Measurements from ENCODE around the gene NTRK2.

NTRK2 gene

DNA sequence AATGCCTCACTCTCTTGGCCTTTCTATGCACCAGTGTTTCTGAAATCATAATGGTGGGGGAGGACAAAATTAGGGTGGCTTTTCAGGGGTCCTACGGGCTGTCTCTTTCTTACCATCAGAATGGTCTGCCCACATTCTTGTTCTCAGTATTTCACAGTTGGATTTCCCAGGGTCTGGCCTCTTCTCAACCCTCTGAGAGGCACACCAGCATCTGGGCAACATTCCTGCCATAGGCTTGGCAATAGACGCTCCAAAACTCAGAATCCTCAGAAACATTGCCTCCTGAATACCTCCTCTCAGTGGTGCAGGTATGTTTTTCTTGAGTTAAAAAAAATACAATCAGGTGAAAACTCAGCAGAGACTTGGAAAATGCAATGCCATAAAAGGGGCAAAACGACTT lies 358.3 kb downstream of the NTRK2 start:
- no peak for DNase-seq (ENCODE audit: low read depth)
- no peak overlapping the region for H3K4me3 ChIP-seq (ENCODE audit: low read depth, low read length)

DNA sequence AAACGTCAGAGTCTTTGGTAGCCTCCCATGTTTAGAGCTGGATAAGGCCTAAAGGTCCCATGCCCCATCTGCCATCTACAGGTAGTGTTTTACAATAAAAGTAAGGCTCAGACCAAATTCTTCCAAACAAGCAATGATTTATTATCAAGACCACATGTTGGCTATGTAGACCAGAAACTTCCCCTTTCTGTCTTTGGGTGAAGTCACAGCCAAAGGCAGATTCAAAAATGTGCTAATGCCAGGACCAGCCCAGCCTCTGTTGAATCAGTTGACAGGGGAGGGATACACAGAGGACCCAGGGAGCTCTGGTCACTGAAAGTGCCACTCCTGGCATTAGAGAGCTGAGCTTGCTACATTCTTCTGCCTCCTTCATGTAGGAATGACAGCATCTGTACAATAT lies 360.8 kb downstream of the NTRK2 start:
- no peak for DNase-seq (ENCODE audit: low read depth)
- no peak overlapping the region for H3K4me3 ChIP-seq (ENCODE audit: low read depth, low read length)

DNA sequence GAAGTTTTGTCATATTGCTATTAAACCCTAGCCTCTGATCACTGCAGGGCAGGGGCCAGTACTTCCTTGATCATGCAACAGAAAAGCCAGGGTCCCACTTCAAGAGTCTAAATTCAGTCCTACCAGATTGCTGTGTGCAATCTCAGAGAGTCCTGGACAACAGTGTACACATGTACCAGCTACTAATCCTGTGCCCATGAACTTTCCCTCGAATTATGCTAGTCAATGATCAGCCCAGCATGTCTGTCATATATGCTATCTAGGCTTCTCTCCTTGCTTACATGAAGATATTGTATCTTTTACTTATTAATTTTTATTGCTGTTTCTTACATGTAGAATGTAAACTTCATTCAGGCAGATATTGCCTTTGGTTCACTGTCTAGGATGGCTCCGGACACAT lies 367.0 kb downstream of the NTRK2 start:
- no peak overlapping the region for H3K4me3 ChIP-seq (ENCODE audit: low read depth, low read length)
- DNase-seq (ENCODE audit: low read depth) = no peak

DNA sequence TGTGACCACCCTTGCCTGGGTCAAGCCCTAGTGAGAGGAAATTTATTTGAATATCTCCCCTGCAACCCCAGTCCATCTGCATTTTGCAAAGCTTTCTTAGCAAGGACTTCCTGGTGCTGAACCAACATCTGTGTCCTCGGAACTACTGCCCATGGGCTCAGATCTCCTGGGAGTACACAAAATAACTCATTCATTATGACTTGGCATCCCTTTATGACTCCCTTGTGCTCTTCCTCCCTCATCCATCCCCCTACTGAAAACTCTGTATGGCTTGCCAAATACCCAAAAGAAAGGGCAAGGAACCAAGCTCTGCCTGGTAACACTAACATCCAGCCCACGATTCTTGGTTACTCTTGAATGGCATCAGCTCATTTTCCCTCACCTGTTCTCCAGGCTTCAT lies 368.5 kb downstream of the NTRK2 start:
- no peak overlapping the region for H3K4me3 ChIP-seq (ENCODE audit: low read depth, low read length)
- DNase-seq (ENCODE audit: low read depth) = no peak

DNA sequence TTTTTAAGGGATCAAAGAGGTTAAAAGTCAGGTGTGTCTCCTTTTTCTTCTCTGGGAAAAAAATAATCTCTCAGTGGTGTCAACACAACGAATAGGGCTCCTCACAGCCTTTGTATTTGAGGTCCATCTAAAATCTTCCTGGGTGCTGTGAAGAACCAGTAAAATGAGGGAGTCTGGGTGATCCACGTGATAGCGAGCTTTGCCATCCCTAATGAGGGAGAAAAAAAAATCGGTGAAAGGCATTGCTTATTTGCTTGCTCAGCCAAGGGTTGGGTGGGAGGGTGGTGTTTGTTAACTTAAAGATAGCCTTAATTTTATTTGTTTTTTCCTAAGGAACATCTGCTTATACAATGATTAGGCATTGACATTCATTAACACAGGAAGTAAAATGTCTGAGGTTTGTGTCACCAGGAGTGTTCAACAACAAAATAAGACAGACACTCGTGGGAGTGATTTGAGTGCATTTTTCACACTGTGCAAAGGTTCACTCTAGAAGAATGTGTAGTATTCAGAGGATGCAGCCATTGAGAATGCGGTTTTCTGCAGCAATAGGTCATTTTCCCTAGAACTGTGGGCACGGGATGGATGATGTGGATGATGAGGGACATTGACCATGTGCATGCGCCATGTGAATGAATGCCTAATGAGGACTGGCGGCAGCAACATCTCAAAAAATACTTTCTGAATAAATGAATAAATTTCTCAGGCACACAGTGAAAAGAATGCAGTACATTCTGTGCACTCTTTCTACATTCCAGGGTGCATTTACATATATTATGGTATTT lies 369.5 kb downstream of the NTRK2 start:
- no peak overlapping the region for H3K4me3 ChIP-seq (ENCODE audit: low read depth, low read length)
- no peak for DNase-seq (ENCODE audit: low read depth)

DNA sequence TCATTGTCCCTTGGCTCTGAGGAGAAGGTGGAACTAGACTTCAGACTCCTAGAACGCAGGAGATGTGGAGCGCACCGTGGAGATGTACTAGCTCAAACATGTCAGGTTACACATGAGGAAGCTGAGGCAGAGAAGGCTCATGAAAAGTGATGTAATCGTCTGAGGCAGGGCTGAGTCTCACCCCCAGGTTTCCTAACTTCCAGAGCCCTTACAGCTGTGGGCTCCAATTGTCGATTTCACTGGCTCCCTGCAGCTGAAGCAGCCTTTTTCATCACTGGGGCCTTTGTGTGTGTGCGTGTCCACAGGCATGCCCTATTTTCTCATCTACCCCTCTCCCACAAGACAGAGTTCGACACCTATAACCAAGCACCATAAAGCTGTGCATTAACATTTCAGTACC lies 370.6 kb downstream of the NTRK2 start:
- DNase-seq (ENCODE audit: low read depth) = no peak
- H3K4me3 ChIP-seq (ENCODE audit: low read depth, low read length) = no peak overlapping the region

DNA sequence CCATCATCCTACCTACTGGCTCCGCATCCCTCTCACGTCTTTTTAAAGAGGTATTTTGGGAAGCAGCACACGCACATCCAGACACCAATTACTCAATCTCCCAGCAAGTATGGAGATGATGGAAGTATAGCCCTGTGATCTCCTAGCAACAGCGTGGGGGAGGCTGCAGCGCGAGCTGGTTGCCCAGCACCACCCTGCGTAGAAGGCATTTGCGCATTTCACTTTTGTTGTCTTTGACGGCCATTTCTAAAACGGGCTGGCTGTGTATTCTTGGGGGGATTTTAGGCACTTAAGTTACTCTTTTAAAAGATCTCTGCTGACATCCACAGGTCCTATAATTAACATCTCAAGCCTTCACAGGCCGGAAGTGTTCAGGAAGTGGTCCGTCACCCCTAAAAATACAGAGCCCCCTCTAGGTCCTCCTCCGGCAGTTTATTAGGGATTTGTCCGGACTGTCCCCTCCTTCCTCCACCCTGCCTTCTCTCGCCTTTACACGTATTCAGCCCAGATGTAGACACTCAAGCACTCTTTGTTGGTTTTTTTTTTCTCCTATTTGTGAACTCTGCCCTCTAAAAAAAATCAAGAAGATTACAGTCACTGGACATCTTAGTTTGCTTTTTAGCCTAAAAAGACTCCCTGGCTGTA lies 371.4 kb downstream of the NTRK2 start:
- DNase-seq (ENCODE audit: low read depth) = no peak
- H3K4me3 ChIP-seq (ENCODE audit: low read depth, low read length) = no peak overlapping the region

DNA sequence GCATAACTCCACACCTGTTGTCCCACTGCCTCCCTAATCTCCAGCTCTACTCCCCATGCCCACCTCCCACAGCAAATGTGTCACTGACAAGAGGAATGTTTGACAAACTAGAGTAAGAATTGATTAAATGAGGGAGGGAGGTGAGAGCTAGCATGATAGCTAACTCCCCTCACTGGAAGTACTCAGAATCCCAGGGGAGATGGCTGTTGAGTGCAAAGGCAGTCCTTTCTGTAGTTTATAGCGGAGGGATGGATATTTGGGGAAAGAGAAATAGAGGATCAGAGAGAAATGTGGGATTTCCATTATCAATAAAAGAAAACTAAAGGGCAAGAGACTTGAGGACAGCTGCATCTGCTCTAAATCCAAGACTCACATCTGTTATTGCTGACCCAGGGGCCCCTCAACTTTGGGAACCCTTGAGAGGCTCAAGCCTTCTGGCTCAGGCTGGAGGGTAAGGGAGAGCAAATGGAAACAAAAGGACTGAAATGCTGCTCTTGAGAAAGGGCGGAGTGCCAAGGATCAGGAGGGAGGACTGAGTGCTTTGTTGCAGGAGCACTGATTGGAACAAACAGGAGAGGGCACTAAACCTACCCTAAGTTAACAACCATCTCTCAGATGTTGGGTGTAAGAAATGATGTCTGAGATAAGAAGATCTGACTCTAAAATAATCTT lies 372.1 kb downstream of the NTRK2 start:
- no peak for DNase-seq (ENCODE audit: low read depth)
- H3K4me3 ChIP-seq (ENCODE audit: low read depth, low read length) = no peak overlapping the region

DNA sequence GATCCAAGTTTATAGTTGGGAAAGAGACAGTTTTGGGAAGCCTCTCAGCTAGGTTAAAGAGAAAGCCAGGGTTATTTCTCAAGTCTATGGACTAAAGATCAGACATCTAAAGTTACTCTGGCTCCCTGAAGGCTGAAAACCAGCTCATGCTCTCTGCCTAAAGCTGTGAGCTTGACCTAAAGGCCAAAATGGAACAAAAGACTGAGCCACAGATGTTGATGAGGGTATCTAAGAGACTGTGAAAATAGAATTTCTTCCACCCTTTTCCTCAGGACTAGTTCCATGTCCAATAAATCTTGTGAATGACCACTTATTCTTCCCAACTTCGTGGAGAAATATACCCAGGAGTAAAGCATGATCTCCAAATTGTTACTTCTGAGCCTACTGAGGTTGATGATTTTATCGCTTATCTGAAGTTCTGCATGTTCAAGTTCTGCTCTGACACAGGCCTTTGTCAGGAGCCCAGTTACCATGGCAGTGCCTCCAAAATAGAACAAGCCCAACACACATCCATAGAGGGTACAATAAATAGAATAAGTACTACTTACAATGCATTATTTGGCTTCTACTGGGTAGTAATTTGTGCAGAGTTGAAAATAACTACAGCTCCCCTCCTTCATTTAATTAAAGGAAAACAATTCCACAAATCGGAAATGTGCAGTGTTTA lies 373.6 kb downstream of the NTRK2 start:
- DNase-seq (ENCODE audit: low read depth) = no peak
- H3K4me3 ChIP-seq (ENCODE audit: low read depth, low read length) = no peak overlapping the region

DNA sequence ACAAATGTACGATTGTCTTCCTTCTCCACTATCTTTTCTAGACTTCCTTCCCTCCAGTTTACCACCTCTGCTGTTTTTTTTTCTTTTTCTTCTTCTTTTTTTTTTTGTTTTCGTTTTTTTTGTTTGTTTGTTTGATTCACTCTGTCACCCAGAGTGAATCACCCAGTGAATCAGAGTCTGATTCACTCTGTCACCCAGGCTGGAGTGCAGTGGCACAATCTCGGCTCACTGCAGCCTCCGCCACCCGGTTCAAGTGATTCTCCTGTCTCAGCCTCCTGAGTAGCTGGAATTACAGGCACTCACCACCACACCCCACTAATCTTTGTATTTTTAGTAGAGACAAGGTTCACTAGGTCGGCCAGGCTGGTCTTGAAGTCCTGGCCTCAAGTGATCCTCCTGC lies 375.7 kb downstream of the NTRK2 start:
- H3K4me3 ChIP-seq (ENCODE audit: low read depth, low read length) = no peak overlapping the region
- no peak for DNase-seq (ENCODE audit: low read depth)

DNA sequence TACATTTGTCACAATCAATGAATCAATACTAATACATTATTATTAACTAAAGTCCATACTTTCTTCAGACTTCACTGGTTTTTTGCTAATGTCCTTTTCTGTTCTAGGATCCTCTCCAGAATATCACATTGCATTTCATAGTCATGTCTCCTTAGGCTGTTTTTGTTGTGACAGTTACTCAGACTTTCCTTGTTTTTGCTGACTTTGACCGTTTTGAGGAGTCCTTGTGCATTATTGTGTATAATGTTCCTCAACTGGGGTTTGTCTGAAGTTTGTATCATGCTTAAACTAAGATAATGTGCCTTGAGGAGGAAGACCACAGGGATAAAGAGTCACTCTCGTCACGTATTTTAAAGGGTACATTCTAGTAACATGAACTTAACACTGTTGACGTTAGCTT lies 376.9 kb downstream of the NTRK2 start:
- H3K4me3 ChIP-seq (ENCODE audit: low read depth, low read length) = no peak overlapping the region
- DNase-seq (ENCODE audit: low read depth) = no peak

DNA sequence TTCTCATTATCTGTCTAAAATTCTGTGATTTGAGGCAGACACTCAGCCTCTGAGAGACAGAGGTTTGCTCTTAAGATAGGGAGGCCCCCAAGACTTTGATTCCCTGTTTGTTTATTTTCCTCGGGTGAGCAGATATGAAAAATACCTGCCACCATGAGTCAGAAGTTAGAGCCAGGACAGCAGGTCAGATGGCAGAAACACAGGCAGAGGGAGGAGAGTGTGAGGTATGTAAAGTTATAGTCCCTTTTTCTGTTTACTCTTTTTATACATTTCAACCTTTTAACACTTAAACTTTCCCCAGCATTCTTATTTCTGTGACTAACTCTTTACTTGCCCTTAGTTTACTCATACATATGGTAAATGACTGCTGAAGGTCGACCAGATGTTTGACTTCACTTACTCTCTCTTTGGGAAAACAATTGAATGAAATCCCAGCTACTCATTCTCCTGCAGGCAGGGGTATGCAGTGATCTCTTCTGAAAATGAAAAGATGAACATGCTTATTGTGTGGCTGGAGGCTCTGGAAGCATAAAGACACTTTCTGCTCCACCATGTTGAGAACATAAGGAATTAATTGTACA lies 383.8 kb downstream of the NTRK2 start:
- no peak for DNase-seq (ENCODE audit: low read depth)
- no peak overlapping the region for H3K4me3 ChIP-seq (ENCODE audit: low read depth, low read length)

DNA sequence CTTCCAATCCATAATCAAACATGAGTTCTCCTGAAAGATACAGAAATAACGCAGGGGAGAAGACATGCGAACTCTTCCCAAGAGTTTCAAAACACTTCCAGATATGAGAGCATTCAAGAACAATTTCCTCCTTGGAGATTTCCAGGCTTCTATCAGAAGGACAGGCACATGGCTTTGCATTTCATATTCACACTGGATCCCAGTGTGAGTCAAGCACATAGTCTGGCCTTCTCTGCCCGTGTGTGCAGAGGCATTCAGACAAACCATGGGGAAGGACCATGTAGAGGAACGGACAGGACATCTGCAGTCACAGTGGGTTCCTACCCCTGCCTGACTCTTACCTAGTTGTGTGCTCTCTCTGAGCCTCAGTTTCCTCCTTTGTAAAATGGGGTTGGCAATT lies 384.5 kb downstream of the NTRK2 start:
- H3K4me3 ChIP-seq (ENCODE audit: low read depth, low read length) = no peak overlapping the region
- no peak for DNase-seq (ENCODE audit: low read depth)

DNA sequence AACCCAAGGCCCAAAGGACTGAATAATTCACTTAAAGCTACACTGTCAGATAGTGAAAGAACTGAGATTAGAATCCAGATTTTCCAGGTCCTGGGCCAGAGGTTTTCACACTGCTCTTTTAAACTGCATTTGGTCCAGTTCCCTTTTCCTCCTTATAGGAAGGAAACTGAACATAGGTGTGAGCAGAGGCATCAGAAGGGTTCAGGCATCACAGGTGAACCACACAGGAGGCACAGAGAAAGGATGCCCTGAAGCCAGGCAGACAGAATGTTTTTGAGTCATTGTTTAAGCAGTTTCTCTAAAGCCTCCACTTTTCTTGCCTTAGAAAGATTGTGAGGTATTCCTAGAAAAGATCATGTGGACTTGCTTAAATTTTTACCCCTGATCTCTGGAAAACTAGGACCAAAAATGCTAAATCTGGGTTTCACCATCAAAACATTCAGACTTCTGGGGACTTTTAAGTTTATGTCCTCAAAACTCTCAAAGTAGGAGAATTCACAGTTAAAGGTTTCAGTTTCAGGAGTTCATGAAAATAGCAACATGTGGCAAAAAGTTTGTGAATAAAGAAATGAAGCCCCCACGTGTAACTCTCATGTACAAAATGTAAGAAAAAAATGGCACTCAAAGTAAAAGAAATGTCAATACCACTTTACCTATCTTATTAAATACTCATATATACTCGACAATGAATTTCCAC lies 386.1 kb downstream of the NTRK2 start:
- no peak for DNase-seq (ENCODE audit: low read depth)
- H3K4me3 ChIP-seq (ENCODE audit: low read depth, low read length) = no peak overlapping the region

DNA sequence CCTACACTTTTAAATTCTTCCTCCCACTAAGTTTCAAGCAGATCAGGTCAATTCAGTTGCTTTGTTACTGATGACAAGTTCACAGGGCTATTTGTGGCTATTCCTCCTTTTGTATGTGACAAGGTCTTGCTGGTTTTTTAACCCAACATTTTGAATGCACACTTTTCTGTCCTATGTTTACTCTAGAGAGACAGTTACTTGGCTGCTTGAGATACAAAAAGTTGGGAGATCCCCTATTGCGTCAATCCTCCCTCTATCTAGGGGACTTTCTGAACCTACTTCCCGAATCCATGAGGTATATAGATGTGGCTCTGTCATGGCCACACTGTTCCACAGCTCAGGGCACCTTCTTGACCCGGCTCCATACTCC lies 386.7 kb downstream of the NTRK2 start:
- DNase-seq (ENCODE audit: low read depth) = no peak
- H3K4me3 ChIP-seq (ENCODE audit: low read depth, low read length) = no peak overlapping the region

DNA sequence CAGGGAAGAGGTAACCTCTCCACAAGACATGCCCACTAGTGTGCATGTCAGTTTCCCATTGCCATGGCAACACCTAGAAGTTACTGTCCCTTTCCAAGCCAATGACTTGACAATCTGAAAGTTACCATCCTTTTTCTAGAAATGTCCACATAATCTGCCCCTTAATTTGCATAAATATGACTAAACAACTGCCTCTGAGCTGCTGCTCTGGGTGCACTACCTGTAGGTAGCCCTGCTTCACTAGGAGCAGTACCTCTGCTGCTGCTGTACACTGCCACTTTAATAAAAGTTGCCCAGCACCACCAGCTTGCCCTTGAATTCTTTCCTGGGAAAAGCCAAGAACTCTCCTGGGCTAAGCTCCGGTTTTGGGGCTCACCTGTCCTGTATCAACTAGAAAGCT lies 392.4 kb downstream of the NTRK2 start:
- DNase-seq (ENCODE audit: low read depth) = no peak
- no peak overlapping the region for H3K4me3 ChIP-seq (ENCODE audit: low read depth, low read length)

DNA sequence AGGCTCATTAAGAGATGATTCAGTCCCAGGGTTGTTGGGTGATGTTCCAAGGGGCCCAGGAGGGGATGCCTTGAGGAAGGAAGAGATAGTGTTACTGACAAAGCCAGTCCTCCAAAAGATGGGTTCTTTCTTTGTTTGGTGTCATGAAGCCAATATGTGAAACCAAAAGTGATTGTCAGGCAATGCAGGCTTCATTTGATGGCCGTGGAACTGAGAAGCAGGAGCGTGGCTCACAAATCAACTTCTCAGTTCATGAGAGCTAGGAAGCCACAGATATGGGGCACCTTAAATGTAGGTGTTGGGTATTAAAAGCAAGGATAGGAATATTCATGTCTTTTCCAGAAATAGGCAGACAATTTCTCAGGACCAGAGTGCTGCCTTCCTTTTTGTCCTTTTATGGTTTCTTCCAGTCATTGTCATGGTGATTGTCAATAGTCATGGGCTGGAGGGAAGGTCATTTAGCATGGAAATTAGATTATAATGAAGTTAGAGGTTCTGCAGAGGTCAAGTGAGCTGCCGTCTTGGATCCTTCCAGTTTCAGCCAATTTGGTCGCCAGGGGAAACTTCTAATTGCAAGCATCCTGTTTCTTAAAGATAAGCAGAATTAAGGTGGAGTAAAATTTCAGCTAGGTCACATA lies 393.0 kb downstream of the NTRK2 start:
- no peak overlapping the region for H3K4me3 ChIP-seq (ENCODE audit: low read depth, low read length)
- no peak for DNase-seq (ENCODE audit: low read depth)

DNA sequence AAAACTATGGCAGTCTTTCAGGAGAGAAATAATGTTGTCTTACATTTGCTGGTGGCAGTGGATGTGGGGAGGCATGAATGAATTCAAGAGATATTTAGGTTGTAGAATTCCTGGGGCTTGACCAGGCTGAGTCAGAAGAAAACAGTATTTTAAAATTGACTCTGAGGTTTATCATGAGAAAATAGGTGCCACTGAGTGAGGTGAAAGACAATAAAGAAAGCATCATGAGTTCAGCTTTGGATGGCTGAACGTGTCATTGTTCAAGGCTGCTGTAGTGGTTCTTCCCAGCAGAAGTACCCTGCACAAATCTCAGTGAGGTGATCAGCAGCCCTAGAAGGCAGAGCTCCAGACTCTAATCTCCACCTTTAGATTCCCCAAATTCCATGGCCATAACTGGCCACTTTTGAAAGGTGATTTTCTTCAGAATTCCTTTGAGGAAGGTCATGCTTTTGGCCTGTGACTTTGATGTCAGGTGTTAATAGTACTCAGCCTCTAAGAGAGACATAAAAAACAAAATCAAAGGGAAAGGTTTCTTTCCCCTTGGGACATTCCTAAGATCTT lies 395.4 kb downstream of the NTRK2 start:
- H3K4me3 ChIP-seq (ENCODE audit: low read depth, low read length) = no peak overlapping the region
- no peak for DNase-seq (ENCODE audit: low read depth)

DNA sequence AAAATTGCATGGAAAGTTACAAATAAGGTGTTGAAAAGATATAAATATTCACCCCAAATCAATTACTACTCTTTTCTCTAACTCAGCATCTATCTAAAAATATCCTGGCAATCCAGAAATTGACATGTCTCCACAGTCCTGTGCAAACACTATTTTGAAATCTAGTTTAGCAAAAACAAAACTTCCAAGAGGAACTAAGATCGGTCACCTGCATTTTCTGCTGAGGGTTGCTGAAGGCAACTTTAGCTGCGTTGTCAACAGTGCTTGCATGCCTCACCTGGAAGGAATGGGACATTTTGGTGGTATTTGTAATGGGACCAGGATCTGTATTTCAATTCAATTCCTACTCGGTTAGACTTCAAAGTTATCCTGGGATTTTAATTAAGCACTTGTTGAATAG lies 398.3 kb downstream of the NTRK2 start:
- no peak for DNase-seq (ENCODE audit: low read depth)

More for the DNA sequence above, 398.3 kb downstream of the NTRK2 start:
- H3K4me3 ChIP-seq (ENCODE audit: low read depth, low read length) = no peak overlapping the region
